GM18498 (cell line): Measurements from ENCODE around the gene GGCX.
A peak's percentile ranks its signal among the peaks of the same experiment; 100 is the strongest.
"Not testable (repeated sequence)": the region's sequence is repeated elsewhere in the genome, so short reads cannot be mapped to it uniquely, and the experiment has no call there.

Experiments
- ATAC-seq: cut with Tn5 transposase; IDR thresholded peaks from one replicate; pipeline ENCODE4 v1.9.1; 2021; ENCODE audit warnings: mild to moderate bottlenecking, moderate library complexity; ENCODE audit not compliant: unreplicated experiment

The GGCX gene

DNA sequence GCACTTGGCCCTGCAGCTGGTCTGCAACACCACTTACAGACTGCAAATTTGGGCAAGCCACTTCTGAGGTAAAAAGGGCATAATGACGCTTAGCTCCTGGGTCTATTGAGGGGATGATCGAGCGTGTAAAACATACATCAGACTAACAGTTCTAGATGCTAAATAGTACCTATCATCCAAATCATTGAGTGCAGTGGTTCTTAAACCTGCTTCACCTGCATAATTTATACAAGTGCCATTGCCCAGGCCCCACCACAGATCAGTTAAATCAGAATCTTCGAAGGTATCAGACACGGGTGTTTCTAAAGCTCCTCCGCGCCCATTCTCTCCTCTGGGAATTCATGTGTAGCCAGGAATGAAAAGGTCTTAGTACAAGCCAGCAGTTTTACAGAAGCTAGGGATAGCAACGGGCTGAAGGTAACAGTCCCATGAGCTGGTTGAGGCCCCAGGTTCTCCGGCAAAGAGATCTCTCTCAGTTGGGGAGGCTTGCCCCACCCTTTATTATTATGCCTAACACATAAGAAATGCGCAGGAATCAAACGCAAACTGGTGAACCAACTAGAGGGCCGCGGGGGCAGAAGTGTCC lies 33.5 kb upstream of the GGCX start:
- ATAC-seq = no peak

GRCh38 chr2:85593023-85593422 lies 31.7 kb upstream of the GGCX start:
- no peak for ATAC-seq

GRCh38 chr2:85592299-85592698 lies 31.0 kb upstream of the GGCX start:
- not testable (repeated sequence) for ATAC-seq

- no peak for ATAC-seq
Measured at GRCh38 chr2:85591563-85591962, 30.3 kb upstream of the GGCX start.

DNA sequence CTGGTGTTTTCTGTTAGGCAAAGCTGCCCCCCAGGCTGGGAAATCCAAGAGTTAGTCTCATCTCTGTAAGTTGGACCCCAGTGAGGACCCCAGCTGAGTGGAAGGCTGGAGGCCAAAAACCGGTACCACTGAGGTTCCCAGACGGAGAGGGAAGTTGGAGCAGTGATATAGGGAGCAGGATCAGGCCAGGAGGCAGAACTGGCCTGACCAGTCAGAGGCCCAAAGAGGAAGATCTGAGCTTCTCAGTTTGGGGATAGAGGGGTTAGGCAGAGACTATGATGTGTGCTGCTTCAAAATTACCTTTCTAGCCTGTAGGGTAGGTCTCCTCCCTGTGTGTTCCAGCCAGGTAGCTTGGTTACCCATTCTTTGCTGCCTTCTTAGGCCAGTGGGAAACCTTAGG lies 29.7 kb upstream of the GGCX start:
- no peak for ATAC-seq

DNA sequence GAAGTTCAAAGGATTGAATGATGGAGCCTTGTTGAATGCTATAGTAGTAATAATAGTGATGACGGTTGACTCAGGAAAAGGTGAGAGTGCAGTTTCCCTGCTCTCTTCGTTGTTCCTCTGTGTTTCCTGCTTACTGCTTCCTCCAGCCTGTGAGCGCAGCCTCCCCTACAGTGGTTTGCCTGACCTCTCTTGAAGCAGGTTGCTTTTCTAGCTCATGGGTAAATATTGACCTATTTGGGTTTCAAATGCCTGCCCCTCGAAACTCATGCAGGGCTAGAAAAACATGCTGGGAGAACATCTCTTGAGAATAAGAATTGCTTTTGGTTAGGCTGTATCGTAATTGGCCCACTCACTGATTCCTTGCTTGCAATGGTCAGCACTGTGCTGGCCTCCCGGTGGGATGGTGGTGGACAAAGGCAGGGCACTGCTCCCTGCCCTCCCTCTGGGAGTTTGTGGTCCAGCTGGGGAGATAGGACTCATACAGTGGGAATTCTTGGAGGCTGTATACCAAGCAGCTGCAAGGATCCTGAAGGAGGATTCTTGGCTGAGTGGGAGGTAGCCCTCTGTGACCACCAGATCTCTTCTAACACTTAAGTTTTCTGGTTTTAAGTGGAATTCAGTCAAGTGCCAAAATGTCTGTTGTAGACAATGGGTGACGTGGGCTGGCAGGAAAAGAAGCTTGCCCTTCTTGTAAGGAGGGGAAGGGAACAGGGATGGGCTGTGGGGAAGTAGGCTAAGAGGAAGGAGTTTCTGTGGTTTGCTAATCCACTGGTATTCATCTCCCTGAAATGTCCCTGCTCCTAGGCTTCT lies 28.9 kb upstream of the GGCX start:
- no peak for ATAC-seq

- no peak for ATAC-seq
Measured at GRCh38 chr2:85589181-85589580, 27.9 kb upstream of the GGCX start.

GRCh38 chr2:85588645-85589044 lies 27.4 kb upstream of the GGCX start:
- ATAC-seq = no peak

- ATAC-seq = no peak
Measured at GRCh38 chr2:85588236-85588635, 26.9 kb upstream of the GGCX start.

GRCh38 chr2:85585781-85586105 lies 24.4 kb upstream of the GGCX start:
- ATAC-seq = no peak

DNA sequence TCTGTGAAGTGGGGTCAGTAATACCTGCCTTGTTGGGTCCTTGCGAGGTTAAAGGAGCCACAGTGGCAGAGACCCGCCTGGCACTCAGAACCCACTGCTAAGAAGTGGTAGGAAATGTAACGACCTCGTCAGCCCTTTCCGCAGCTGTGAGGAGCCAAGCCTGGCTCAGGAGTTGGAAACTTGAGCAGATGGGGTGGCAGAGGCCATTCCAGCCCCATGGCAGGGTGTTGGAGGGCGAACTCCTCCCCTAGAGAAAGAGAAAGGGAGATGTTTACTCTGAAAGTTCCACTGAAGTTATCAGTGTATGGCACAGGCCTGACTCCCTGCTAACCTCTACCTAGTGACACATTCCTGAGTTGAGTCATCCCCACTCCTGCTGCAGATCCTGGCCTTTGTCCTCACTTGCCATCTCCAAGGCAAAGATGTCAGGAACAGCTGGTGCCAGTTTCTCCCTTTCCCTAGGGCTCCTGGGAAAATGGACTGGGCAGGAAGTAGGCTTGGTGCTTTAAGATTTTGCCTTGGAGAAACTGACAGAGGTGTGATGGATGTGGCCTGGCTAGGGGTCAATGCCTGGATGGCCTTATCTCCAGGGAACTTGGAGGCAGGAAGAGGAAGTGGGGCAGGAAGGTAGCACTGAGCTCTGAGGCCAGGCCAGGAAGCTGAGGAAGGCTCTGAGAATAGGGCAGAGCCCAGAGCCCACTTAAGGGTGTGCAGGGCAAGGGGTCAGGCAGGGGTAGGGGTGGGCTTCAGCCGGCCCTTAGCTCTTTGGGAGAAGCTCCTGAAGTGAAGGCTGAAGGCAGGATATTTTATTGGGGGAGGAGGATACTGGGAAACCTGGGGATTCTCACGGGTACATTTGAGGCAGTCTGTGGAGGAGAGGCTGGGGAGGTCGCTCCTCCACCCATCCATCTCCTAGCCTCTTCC lies 23.8 kb upstream of the GGCX start:
- peak; percentile 44 for ATAC-seq

- peak; percentile 38 for ATAC-seq
Measured at GRCh38 chr2:85584354-85584856, 23.1 kb upstream of the GGCX start, which contains the start of gene VAMP5. Gene VAMP5 (plus strand): TSS chr2:85584431. CDS start chr2:85584491, 60 bp downstream.

- peak; percentile 66 for ATAC-seq
Measured at GRCh38 chr2:85583667-85584353, 22.5 kb upstream of the GGCX start.

DNA sequence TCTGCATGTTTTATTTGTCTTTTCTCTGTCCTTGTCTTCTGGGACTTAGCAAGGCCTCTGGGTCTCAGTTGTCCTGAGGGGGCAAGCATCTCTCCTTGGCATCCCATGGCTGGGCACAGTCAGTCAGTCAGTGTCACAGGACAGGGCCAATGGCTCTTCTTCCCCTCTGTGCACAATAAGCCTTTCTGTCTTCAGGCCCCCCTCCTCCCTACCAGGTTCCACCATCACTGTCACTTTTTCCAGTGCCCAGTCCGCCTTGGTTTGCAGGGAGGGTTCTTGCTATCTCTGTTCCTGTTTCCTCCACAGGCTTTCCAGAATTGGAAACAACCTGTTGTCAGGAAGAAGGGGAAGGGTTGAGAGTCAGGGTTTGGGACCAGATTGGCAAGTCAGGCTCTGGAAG lies 21.2 kb upstream of the GGCX start:
- no peak for ATAC-seq

DNA sequence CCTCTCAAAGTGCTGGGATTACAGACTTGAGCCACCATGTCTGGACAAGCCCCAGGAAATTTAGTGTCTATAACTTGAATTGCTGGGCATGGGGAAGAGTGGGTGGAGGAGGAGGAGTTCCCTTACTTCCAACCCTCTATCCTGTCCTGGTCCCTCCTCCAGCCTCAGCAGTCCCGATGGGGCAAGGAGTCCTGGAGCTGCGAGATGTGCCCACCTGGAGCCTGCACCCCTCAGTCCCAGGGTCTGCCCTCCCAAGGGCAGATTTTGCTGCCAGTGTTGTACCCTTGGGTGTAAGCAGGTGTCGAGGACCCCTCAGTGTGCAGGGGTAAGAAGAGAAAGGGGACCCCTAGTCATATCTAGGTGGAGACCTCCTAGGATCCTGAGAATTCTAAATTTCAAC lies 18.9 kb upstream of the GGCX start:
- no peak for ATAC-seq

DNA sequence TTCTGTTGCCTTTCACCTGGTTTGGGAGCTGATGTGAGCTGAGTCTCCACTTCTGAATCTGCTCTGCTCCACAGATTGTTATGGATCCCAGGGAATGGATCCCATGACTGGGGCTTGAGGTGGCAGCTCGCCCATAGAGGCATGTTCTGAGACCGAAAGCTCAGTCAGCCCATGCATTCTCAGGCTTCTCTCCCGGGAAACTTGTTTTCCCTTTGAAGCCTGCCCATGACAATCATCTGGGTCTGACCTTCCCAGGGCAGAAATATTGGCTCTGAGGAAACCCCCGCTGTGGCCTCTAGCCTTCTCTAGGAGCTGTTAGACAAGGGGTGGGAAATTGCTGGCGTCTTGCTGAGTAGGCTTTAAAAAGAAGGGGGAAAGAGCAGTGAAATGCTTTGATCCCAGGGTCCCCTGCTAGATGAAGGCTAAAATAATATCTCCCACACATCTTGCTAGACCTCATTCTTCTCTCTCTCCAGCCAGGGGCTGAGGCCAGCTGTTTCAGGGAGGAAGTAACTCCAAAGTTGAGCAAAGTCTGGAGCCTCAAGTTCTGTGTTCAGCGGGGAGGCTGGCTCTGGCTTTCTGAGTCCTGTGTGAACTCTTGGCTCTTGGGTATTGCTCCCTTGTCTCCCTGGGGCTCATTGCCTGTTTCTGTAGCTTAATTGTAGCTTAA lies 18.1 kb upstream of the GGCX start:
- no peak for ATAC-seq

GRCh38 chr2:85578243-85579180 lies 17.2 kb upstream of the GGCX start:
- ATAC-seq = peak; percentile 57

DNA sequence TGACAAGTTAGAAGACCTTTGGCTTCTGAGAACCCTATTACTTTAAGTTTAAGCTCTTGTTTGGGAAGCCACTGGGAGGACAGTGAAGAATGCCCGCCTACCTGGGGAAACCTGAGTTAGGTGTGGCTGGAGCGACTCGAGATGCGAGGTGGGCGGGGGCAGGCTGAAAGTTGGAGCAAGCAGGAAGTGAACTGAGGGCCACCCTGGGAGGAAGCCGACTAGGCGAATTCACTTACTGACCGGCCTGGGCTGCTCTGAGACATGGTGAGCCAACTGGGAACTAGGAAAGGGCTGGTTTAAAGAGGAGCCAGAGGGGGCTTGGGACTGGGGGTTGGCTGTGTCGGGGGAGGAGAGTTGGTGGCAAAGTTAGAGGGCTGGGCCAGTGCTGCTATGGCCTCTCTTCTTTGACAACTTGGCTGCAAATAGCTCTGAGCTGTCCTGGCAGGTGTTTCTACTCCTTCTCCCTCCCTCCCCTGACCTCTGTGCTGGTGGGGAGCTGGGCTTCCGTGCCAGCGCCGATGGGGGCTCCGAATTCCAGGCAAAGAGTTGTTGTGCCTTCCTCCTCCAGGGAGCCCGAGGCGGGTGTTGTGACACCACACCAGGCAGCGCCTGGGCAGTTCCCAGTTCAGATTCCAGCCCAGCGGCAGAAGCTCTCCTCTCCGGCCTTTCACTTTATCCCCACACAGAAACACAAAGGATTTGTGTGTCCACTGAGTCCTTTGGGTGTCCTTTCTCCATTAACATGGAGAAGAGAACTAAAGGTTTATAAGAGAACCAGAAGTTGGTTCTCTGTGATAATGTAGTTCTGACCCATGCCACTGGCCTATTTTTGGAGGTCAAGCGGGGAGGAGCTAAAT lies 16.3 kb upstream of the GGCX start, which contains the start of gene VAMP8:
VAMP8 (plus strand) TSS at position 201 of the 857 bp plus-strand sequence; CDS start at position 262, 61 bp downstream.
- peak; percentile 77 for ATAC-seq
